Measurements from ENCODE around the gene CGB3. TPM values are rescaled to one million over a fixed set of nuclear protein-coding genes. Genes with fewer than 3 reads are reported as not detected.

Gene CGB3
- total and polyA plus RNA-seq, 8 donors, result 0.81 TPM; not detected in 7

GRCh38 chr19:48982280-48982679, 41.9 kb downstream of the CGB3 start:
- intact Hi-C loops (cut with DNase I), result no loop called here
- ATAC-seq, result no peak
- H3K9me3 ChIP-seq, result no peaks in the 10 kb centered on the region
- DNase-seq, result no peak
- H3K36me3 ChIP-seq, result peaks cover 0 to 86% of the 10 kb centered on the region in 2 donors
- no peaks in the 10 kb centered on the region for H3K27me3 ChIP-seq
- H3K27ac ChIP-seq, result no peak overlapping the region
- TF ChIP-seq CTCF (IDR thresholded peaks at IDR 0.05), result no peak
- no peak overlapping the region for H3K4me3 ChIP-seq
- peaks cover 0 to 5% of the 10 kb centered on the region in 2 donors for H3K4me1 ChIP-seq

GRCh38 chr19:48977061-48977460, 47.1 kb downstream of the CGB3 start:
- intact Hi-C loops (cut with DNase I), result no loop called here
- ATAC-seq (no peak), DNase-seq (no peak)
- Histone ChIP-seq H3K27ac (no peak overlapping the region), H3K36me3 (peaks cover 0 to 83% of the 10 kb centered on the region in 2 donors), H3K4me3 (no peak overlapping the region), H3K4me1 (peaks cover 0 to 5% of the 10 kb centered on the region in 2 donors), H3K9me3 (no peaks in the 10 kb centered on the region), H3K27me3 (no peaks in the 10 kb centered on the region)
- no peak for TF ChIP-seq CTCF (IDR thresholded peaks at IDR 0.05)

GRCh38 chr19:48975947-48976847, 47.9 kb downstream of the CGB3 start:
- no peaks in the 10 kb centered on the region for H3K27me3 ChIP-seq
- no peak overlapping the region for H3K4me3 ChIP-seq
- no peak for ATAC-seq
- peaks cover 0 to 83% of the 10 kb centered on the region in 2 donors for H3K36me3 ChIP-seq
- no peak for TF ChIP-seq CTCF (IDR thresholded peaks at IDR 0.05)
- H3K27ac ChIP-seq, result no peak overlapping the region
- intact Hi-C loops (cut with DNase I), result no loop called here
- DNase-seq, result no peak
- H3K9me3 ChIP-seq, result no peaks in the 10 kb centered on the region
- peaks cover 0 to 5% of the 10 kb centered on the region in 2 donors for H3K4me1 ChIP-seq

Small RNA genes within 50 kb of the gene (microRNA-seq; reads per million reads assigned to microRNA genes)
- gene MIR6798, result 0 to 0.14 reads per million in 2 donors

Other genes with a start within 250 kb of the CGB3 start
- 10 to 100 TPM; 68.5 to 87.5 TPM for gene BCAT2, start 213.3 kb downstream of the CGB3 start, total RNA-seq
- 10 to 100 TPM; 37.0 to 50.1 (median 42.2) TPM for gene BCAT2, start 213.3 kb downstream of the CGB3 start, polyA plus RNA-seq (ENCODE audit: insufficient read length in 6 of 6)
- 10 to 100 TPM; 10.1 to 20.3 TPM for gene HSD17B14, start 187.8 kb downstream of the CGB3 start, total RNA-seq
- gene HSD17B14, start 187.8 kb downstream of the CGB3 start, polyA plus RNA-seq (ENCODE audit: insufficient read length in 6 of 6), result 10 to 100 TPM in 1 of 6 donors, 1 to 10 TPM in 5; 6.7 to 10.9 (median 8.6) TPM
- 10 to 100 TPM; 21.0 to 37.3 TPM for gene PLEKHA4, start 155.7 kb downstream of the CGB3 start, total RNA-seq
- gene PLEKHA4, start 155.7 kb downstream of the CGB3 start, polyA plus RNA-seq (ENCODE audit: insufficient read length in 6 of 6), result 10 to 100 TPM; 14.4 to 21.1 (median 17.4) TPM
- gene PPP1R15A, start 151.9 kb downstream of the CGB3 start, total RNA-seq, result 10 to 100 TPM; 68.4 to 74.8 TPM
- 100 to 1,000 TPM in 1 of 6 donors, 10 to 100 TPM in 5; 36.3 to 110 (median 58.4) TPM for gene PPP1R15A, start 151.9 kb downstream of the CGB3 start, polyA plus RNA-seq (ENCODE audit: insufficient read length in 6 of 6)
- 1 to 10 TPM in 1 of 2 donors, under 1 TPM in 1; 0.89 to 1.2 TPM for gene TULP2, start 125.6 kb downstream of the CGB3 start, total RNA-seq
- 1 to 10 TPM in 3 of 6 donors, under 1 TPM in 3; 0.72 to 1.4 (median 1.1) TPM for gene TULP2, start 125.6 kb downstream of the CGB3 start, polyA plus RNA-seq (ENCODE audit: insufficient read length in 6 of 6)
- 100 to 1,000 TPM; 286 to 331 TPM for gene NUCB1, start 124.0 kb downstream of the CGB3 start, total RNA-seq
- gene NUCB1, start 124.0 kb downstream of the CGB3 start, polyA plus RNA-seq (ENCODE audit: insufficient read length in 6 of 6), result 100 to 1,000 TPM; 171 to 210 (median 192) TPM
- 1 to 10 TPM; 3.3 to 4.1 TPM for gene DHDH, start 90.6 kb downstream of the CGB3 start, total RNA-seq
- 1 to 10 TPM in 5 of 6 donors, under 1 TPM in 1; 0.86 to 2.4 (median 1.8) TPM for gene DHDH, start 90.6 kb downstream of the CGB3 start, polyA plus RNA-seq (ENCODE audit: insufficient read length in 6 of 6)
- gene BAX, start 69.5 kb downstream of the CGB3 start, total RNA-seq, result 100 to 1,000 TPM; 130 to 141 TPM
- 10 to 100 TPM; 47.7 to 69.7 (median 60.8) TPM for gene BAX, start 69.5 kb downstream of the CGB3 start, polyA plus RNA-seq (ENCODE audit: insufficient read length in 6 of 6)
- 1,000 to 10,000 TPM; 8,739 to 9,329 TPM for gene FTL, start 59.0 kb downstream of the CGB3 start, total RNA-seq
- 1,000 to 10,000 TPM; 1,119 to 1,450 (median 1,279) TPM for gene FTL, start 59.0 kb downstream of the CGB3 start, polyA plus RNA-seq (ENCODE audit: insufficient read length in 6 of 6)
- 10 to 100 TPM; 42.5 to 49.0 TPM for gene GYS1, start 31.0 kb downstream of the CGB3 start, total RNA-seq
- 10 to 100 TPM; 45.2 to 56.3 (median 50.0) TPM for gene GYS1, start 31.0 kb downstream of the CGB3 start, polyA plus RNA-seq (ENCODE audit: insufficient read length in 6 of 6)
- 10 to 100 TPM; 46.6 to 66.6 TPM for gene RUVBL2, start 30.4 kb downstream of the CGB3 start, total RNA-seq
- gene RUVBL2, start 30.4 kb downstream of the CGB3 start, polyA plus RNA-seq (ENCODE audit: insufficient read length in 6 of 6), result 10 to 100 TPM; 67.9 to 83.7 (median 76.8) TPM
- not detected for gene LHB, start 7.2 kb downstream of the CGB3 start, total RNA-seq
- under 1 TPM in 2 of 6 donors, not detected in 4; 0.31 to 0.57 TPM for gene LHB, start 7.2 kb downstream of the CGB3 start, polyA plus RNA-seq (ENCODE audit: insufficient read length in 6 of 6)
- not detected for gene CGB2, start 7.6 kb upstream of the CGB3 start, total RNA-seq
- gene CGB2, start 7.6 kb upstream of the CGB3 start, polyA plus RNA-seq (ENCODE audit: insufficient read length in 6 of 6), result not detected
- not detected for gene CGB1, start 12.6 kb upstream of the CGB3 start, total RNA-seq
- gene CGB1, start 12.6 kb upstream of the CGB3 start, polyA plus RNA-seq (ENCODE audit: insufficient read length in 6 of 6), result not detected
- gene CGB5, start 19.5 kb upstream of the CGB3 start, total RNA-seq, result under 1 TPM in 1 of 2 donors, not detected in 1; 0.50 TPM
- not detected for gene CGB5, start 19.5 kb upstream of the CGB3 start, polyA plus RNA-seq (ENCODE audit: insufficient read length in 6 of 6)
- not detected for gene CGB8, start 24.8 kb upstream of the CGB3 start, total RNA-seq
- gene CGB8, start 24.8 kb upstream of the CGB3 start, polyA plus RNA-seq (ENCODE audit: insufficient read length in 6 of 6), result under 1 TPM in 1 of 6 donors, not detected in 5; 0.89 TPM
- under 1 TPM; 0.09 to 0.34 TPM for gene CGB7, start 33.4 kb upstream of the CGB3 start, total RNA-seq
- gene CGB7, start 33.4 kb upstream of the CGB3 start, polyA plus RNA-seq (ENCODE audit: insufficient read length in 6 of 6), result under 1 TPM; 0.11 to 0.69 (median 0.18) TPM
- 1 to 10 TPM; 2.1 to 6.2 TPM for gene NTF4, start 40.5 kb upstream of the CGB3 start, total RNA-seq
- 1 to 10 TPM in 2 of 6 donors, under 1 TPM in 4; 0.63 to 1.6 (median 0.78) TPM for gene NTF4, start 40.5 kb upstream of the CGB3 start, polyA plus RNA-seq (ENCODE audit: insufficient read length in 6 of 6)
- not detected for gene KCNA7, start 48.4 kb upstream of the CGB3 start, total RNA-seq
- gene KCNA7, start 48.4 kb upstream of the CGB3 start, polyA plus RNA-seq (ENCODE audit: insufficient read length in 6 of 6), result under 1 TPM in 5 of 6 donors, not detected in 1; 0.04 to 0.12 (median 0.06) TPM
- 100 to 1,000 TPM; 161 to 173 TPM for gene SNRNP70, start 61.1 kb upstream of the CGB3 start, total RNA-seq
- gene SNRNP70, start 61.1 kb upstream of the CGB3 start, polyA plus RNA-seq (ENCODE audit: insufficient read length in 6 of 6), result 100 to 1,000 TPM; 270 to 371 (median 354) TPM
- 1 to 10 TPM; 6.5 to 6.9 TPM for gene LIN7B, start 90.0 kb upstream of the CGB3 start, total RNA-seq
- 10 to 100 TPM in 2 of 6 donors, 1 to 10 TPM in 4; 7.3 to 12.5 (median 9.2) TPM for gene LIN7B, start 90.0 kb upstream of the CGB3 start, polyA plus RNA-seq (ENCODE audit: insufficient read length in 6 of 6)
- gene C19orf73, start 94.8 kb upstream of the CGB3 start, total RNA-seq, result 1 to 10 TPM; 1.7 to 2.1 TPM
- under 1 TPM in 4 of 6 donors, not detected in 2; 0.23 to 0.51 (median 0.25) TPM for gene C19orf73, start 94.8 kb upstream of the CGB3 start, polyA plus RNA-seq (ENCODE audit: insufficient read length in 6 of 6)
- gene PPFIA3, start 95.2 kb upstream of the CGB3 start, total RNA-seq, result 1 to 10 TPM; 6.6 to 7.5 TPM
- gene PPFIA3, start 95.2 kb upstream of the CGB3 start, polyA plus RNA-seq (ENCODE audit: insufficient read length in 6 of 6), result 1 to 10 TPM; 5.9 to 9.9 (median 7.7) TPM
- gene HRC, start 131.1 kb upstream of the CGB3 start, total RNA-seq, result 1 to 10 TPM in 1 of 2 donors, under 1 TPM in 1; 0.26 to 1.5 TPM
- 10 to 100 TPM in 4 of 6 donors, 1 to 10 TPM in 2; 8.4 to 16.4 (median 11.1) TPM for gene HRC, start 131.1 kb upstream of the CGB3 start, polyA plus RNA-seq (ENCODE audit: insufficient read length in 6 of 6)
- gene TRPM4, start 133.5 kb upstream of the CGB3 start, total RNA-seq, result 10 to 100 TPM; 32.5 to 61.7 TPM
- 10 to 100 TPM; 14.3 to 39.7 (median 26.2) TPM for gene TRPM4, start 133.5 kb upstream of the CGB3 start, polyA plus RNA-seq (ENCODE audit: insufficient read length in 6 of 6)